GM12892 (cell line): Measurements from ENCODE around the gene PRPF4.

Experiments used
- POLR2AphosphoS5 ChIP-seq: IDR thresholded peaks from 2 replicates; pipeline ENCODE4 v1.6.1; 2011; ENCODE audit warnings: low read depth, low read length, control low read depth
- TAF1 ChIP-seq: IDR thresholded peaks from 2 replicates; pipeline ENCODE4 v1.6.1; 2011; ENCODE audit warnings: low read depth, mild to moderate bottlenecking, control low read depth, low read length, borderline replicate concordance

- TF ChIP-seq POLR2AphosphoS5: no peak
- no peak for TF ChIP-seq TAF1
Observed at GRCh38 chr9:113227436-113227835, 48.0 kb upstream of the PRPF4 start.
